Measurements from ENCODE around the gene ITGB3BP.

ITGB3BP gene

GRCh38 chr1:63557365-63557987, 34.5 kb upstream of the ITGB3BP start:
- DNase-seq: peak; percentile 20
- no peaks in the 10 kb centered on the region for H3K9me3 ChIP-seq
- TF ChIP-seq, protein P1, sequence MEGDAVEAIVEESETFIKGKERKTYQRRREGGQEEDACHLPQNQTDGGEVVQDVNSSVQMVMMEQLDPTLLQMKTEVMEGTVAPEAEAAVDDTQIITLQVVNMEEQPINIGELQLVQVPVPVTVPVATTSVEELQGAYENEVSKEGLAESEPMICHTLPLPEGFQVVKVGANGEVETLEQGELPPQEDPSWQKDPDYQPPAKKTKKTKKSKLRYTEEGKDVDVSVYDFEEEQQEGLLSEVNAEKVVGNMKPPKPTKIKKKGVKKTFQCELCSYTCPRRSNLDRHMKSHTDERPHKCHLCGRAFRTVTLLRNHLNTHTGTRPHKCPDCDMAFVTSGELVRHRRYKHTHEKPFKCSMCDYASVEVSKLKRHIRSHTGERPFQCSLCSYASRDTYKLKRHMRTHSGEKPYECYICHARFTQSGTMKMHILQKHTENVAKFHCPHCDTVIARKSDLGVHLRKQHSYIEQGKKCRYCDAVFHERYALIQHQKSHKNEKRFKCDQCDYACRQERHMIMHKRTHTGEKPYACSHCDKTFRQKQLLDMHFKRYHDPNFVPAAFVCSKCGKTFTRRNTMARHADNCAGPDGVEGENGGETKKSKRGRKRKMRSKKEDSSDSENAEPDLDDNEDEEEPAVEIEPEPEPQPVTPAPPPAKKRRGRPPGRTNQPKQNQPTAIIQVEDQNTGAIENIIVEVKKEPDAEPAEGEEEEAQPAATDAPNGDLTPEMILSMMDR (IDR thresholded peaks at IDR 0.05; ENCODE audit: low read depth, low read length): peak; percentile 54

DNA sequence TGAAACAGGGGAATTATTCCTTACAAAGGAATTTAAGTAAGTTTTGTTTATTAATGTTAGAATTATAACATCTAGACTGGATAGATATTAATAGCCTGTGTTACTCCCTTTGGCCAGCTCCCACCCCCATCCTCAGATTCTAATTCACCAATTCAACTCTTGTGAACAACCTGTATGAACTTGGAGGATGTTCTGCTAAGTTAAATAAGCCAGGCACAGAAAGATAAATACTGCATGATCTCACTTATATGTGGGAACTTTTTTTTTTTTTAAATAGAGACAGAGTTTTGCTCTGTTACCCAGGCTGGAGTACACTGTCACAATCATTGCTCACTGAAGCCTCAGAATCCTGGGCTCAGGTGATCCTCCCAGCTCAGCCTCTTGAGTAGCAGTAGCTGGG, 32.5 kb upstream of the ITGB3BP start:
- no peaks in the 10 kb centered on the region for H3K27me3 ChIP-seq
- H3K4me1 ChIP-seq: no peaks in the 10 kb centered on the region
- H3K36me3 ChIP-seq: no peaks in the 10 kb centered on the region
- TF ChIP-seq, protein P1 (IDR thresholded peaks at IDR 0.05; ENCODE audit: low read depth, low read length): no peak
- DNase-seq: no peak
- H3K9me3 ChIP-seq: no peaks in the 10 kb centered on the region
- no peak overlapping the region for H3K4me3 ChIP-seq (ENCODE audit: low read depth, low read length)

More at GRCh38 chr1:63557365-63557987, 34.5 kb upstream of the ITGB3BP start:
- Histone ChIP-seq H3K36me3 (no peaks in the 10 kb centered on the region), H3K27me3 (no peaks in the 10 kb centered on the region), H3K4me3 (ENCODE audit: low read depth, low read length) (no peak overlapping the region), H3K4me1 (no peaks in the 10 kb centered on the region)

GRCh38 chr1:63548877-63549276, 25.9 kb upstream of the ITGB3BP start:
- Histone ChIP-seq H3K27me3 (no peaks in the 10 kb centered on the region), H3K36me3 (no peaks in the 10 kb centered on the region), H3K4me3 (ENCODE audit: low read depth, low read length) (no peak overlapping the region), H3K4me1 (no peaks in the 10 kb centered on the region), H3K9me3 (no peaks in the 10 kb centered on the region)
- DNase-seq: no peak
- TF ChIP-seq, protein P1 (IDR thresholded peaks at IDR 0.05; ENCODE audit: low read depth, low read length): no peak

- H3K27me3 ChIP-seq: no peaks in the 10 kb centered on the region
- H3K4me3 ChIP-seq (ENCODE audit: low read depth, low read length): no peak overlapping the region
- DNase-seq: no peak
- no peaks in the 10 kb centered on the region for H3K36me3 ChIP-seq
- no peaks in the 10 kb centered on the region for H3K4me1 ChIP-seq
- TF ChIP-seq, protein P1 (IDR thresholded peaks at IDR 0.05; ENCODE audit: low read depth, low read length): no peak
- H3K9me3 ChIP-seq: no peaks in the 10 kb centered on the region
Measured at GRCh38 chr1:63548303-63548702, 25.3 kb upstream of the ITGB3BP start.

GRCh38 chr1:63547621-63548294, 24.7 kb upstream of the ITGB3BP start:
- Histone ChIP-seq H3K4me1 (no peaks in the 10 kb centered on the region), H3K27me3 (no peaks in the 10 kb centered on the region), H3K36me3 (no peaks in the 10 kb centered on the region), H3K4me3 (ENCODE audit: low read depth, low read length) (no peak overlapping the region), H3K9me3 (no peaks in the 10 kb centered on the region)
- no peak for DNase-seq
- TF ChIP-seq, protein P1 (IDR thresholded peaks at IDR 0.05; ENCODE audit: low read depth, low read length): no peak

GRCh38 chr1:63545780-63546179, 22.8 kb upstream of the ITGB3BP start:
- Histone ChIP-seq H3K36me3 (no peaks in the 10 kb centered on the region), H3K4me1 (no peaks in the 10 kb centered on the region), H3K4me3 (ENCODE audit: low read depth, low read length) (no peak overlapping the region), H3K27me3 (no peaks in the 10 kb centered on the region), H3K9me3 (no peaks in the 10 kb centered on the region)
- DNase-seq: no peak
- TF ChIP-seq, protein P1 (IDR thresholded peaks at IDR 0.05; ENCODE audit: low read depth, low read length): no peak
